GM12878 (cell line): ENCODE data around the gene RAB34. TPM values are rescaled to one million over a fixed set of nuclear protein-coding genes. Genes with fewer than 3 reads are reported as not detected.
A peak's percentile ranks its signal among the peaks of the same experiment; 100 is the strongest.

Experiments used
- ASH2L ChIP-seq: fragments of 300-600, 200-600 bp; sonication (generic); IDR thresholded peaks from 2 replicates; pipeline ENCODE4 v1.6.1; 2017; ENCODE audit warnings: low read depth, mild to moderate bottlenecking, borderline replicate concordance
- CTCF ChIP-seq, 3 experiments: IDR thresholded peaks in 2 of 3; conservative IDR thresholded peaks in 1 of 3; 2 replicates each; pipeline ENCODE4 v1.5.1; 2011; ENCODE audit warnings: low read depth in 3 of 3, low read length in 3 of 3, mild to moderate bottlenecking in 3 of 3, control low read depth in 2 of 3, moderate library complexity in 2 of 3, inconsistent platforms in 1 of 3, mixed read lengths in 1 of 3; ENCODE audit not compliant: control insufficient read depth in 2 of 3, insufficient read depth in 1 of 3; ENCODE audit errors: extremely low read depth in 1 of 3
- JUNB ChIP-seq: IDR thresholded peaks from 2 replicates; pipeline ENCODE4 v1.6.1; 2016; ENCODE audit warnings: antibody characterized with exemption, mild to moderate bottlenecking
- MYB ChIP-seq: fragments of 150-350 bp; IDR thresholded peaks from 2 replicates; pipeline ENCODE4 v1.6.1; 2014; ENCODE audit warnings: mild to moderate bottlenecking, low read depth, low read length, borderline replicate concordance
- NFXL1 ChIP-seq: fragments of 450-650 bp; IDR thresholded peaks from 2 replicates; pipeline ENCODE4 v1.6.1; 2017; ENCODE audit warnings: antibody characterized with exemption, mild to moderate bottlenecking, borderline replicate concordance
- NR2C1 ChIP-seq: fragments of 450-650 bp; IDR thresholded peaks from 2 replicates; pipeline ENCODE4 v1.6.1; 2017; ENCODE audit warnings: antibody characterized with exemption, mild to moderate bottlenecking, moderate library complexity
- PKNOX1 ChIP-seq: fragments of 450-650 bp; IDR thresholded peaks from 2 replicates; pipeline ENCODE4 v1.6.1; 2016; ENCODE audit warnings: mild to moderate bottlenecking
- RUNX3 ChIP-seq: IDR thresholded peaks from 2 replicates; pipeline ENCODE4 v1.6.1; 2012; ENCODE audit warnings: low read length, inconsistent platforms
- SKIL ChIP-seq: fragments of 450-650 bp; IDR thresholded peaks from 2 replicates; pipeline ENCODE4 v1.6.1; 2017; ENCODE audit warnings: mild to moderate bottlenecking, low read depth, inconsistent platforms; ENCODE audit not compliant: poor library complexity, severe bottlenecking
- SMC3 ChIP-seq: IDR thresholded peaks from 2 replicates; pipeline ENCODE4 v1.6.1; 2011; ENCODE audit warnings: low read length, improper control_type of control experiment, borderline replicate concordance
- STAT3 ChIP-seq: IDR thresholded peaks from 2 replicates; pipeline ENCODE4 v1.6.1; 2011; ENCODE audit warnings: low read depth, low read length, improper control_type of control experiment
- SUZ12 ChIP-seq: fragments of 200-600 bp; sonication (generic); IDR thresholded peaks from one replicate; pipeline ENCODE4 v1.6.1; 2018; ENCODE audit warnings: antibody characterized with exemption, mild to moderate bottlenecking; ENCODE audit not compliant: unreplicated experiment
- polyA plus RNA-seq, 11 experiments: library from polyadenylated mRNA; depleted of rRNA in 4 of 11; unstranded in 6 of 11; stranded (reverse) in 5 of 11; fragments of >200 nt; fragmentation: Nextera tagmentation in 4 of 11; fragmentation: Illumina TruSeq in 1 of 11; extraction: Ambion mirVana in 4 of 11; extraction: Trizol in 1 of 11; gene quantifications; 1 replicate in 1 of 11; 2 replicates in 10 of 11; pipeline versions ENCODE4 v1.2.1 to v1.2.3, GENCODE V29; 2011 to 2016; ENCODE audit warnings: inconsistent platforms in 2 of 11, missing spikeins in 2 of 11, low read depth in 1 of 11
- total RNA-seq, 4 experiments: library from RNA; depleted of rRNA in 3 of 4; stranded (reverse); fragments of >200 nt in 3 of 4; fragmentation: Illumina TruSeq in 1 of 4; extraction: Trizol in 1 of 4; gene quantifications; 2 replicates each; pipeline versions ENCODE4 v1.2.1 to v1.2.3, GENCODE V29; 2013 to 2021
- TF ChIP-seq, protein P1 (sequence below): fragments of 450-650 bp; IDR thresholded peaks from 2 replicates; pipeline ENCODE4 v1.6.1; 2017; ENCODE audit warnings: antibody characterized with exemption, mild to moderate bottlenecking, moderate library complexity
- TF ChIP-seq, protein P2 (sequence below): fragments of 450-650 bp; IDR thresholded peaks from 2 replicates; pipeline ENCODE4 v1.6.1; 2017; ENCODE audit warnings: mild to moderate bottlenecking

The RAB34 gene
- total and polyA plus RNA-seq, 10 of the 15 experiments (the other 5 are each of a cell fraction or from before 2014, with no cell fraction given), result 0.37 to 46.4 (median 32.8) TPM

GRCh38 chr17:28720247-28720996 lies 2.8 kb upstream of the RAB34 start (continued):
- TF ChIP-seq CTCF (IDR thresholded peaks at IDR 0.05 in 2 of 3, conservative IDR thresholded peaks at IDR 0.05 in 1 of 3; ENCODE audit: control insufficient read depth in 2 of 3, extremely low read depth in 1 of 3, insufficient read depth in 1 of 3, low read depth in 3 of 3, low read length in 3 of 3) (0 out of 6 replicates have a peak, but pooled peaks of 2 of the 3 experiments have one; percentile 0 to 16), NR2C1 (no peak), MYB (no peak), SUZ12 (no peak), PKNOX1 (no peak), STAT3 (no peak), ASH2L (no peak), RUNX3 (no peak), SMC3 (no peak), SKIL (no peak), JUNB (no peak), NFXL1 (no peak)
- TF ChIP-seq, protein P1, sequence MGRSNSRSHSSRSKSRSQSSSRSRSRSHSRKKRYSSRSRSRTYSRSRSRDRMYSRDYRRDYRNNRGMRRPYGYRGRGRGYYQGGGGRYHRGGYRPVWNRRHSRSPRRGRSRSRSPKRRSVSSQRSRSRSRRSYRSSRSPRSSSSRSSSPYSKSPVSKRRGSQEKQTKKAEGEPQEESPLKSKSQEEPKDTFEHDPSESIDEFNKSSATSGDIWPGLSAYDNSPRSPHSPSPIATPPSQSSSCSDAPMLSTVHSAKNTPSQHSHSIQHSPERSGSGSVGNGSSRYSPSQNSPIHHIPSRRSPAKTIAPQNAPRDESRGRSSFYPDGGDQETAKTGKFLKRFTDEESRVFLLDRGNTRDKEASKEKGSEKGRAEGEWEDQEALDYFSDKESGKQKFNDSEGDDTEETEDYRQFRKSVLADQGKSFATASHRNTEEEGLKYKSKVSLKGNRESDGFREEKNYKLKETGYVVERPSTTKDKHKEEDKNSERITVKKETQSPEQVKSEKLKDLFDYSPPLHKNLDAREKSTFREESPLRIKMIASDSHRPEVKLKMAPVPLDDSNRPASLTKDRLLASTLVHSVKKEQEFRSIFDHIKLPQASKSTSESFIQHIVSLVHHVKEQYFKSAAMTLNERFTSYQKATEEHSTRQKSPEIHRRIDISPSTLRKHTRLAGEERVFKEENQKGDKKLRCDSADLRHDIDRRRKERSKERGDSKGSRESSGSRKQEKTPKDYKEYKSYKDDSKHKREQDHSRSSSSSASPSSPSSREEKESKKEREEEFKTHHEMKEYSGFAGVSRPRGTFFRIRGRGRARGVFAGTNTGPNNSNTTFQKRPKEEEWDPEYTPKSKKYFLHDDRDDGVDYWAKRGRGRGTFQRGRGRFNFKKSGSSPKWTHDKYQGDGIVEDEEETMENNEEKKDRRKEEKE, result no peak
- TF ChIP-seq, protein P2, sequence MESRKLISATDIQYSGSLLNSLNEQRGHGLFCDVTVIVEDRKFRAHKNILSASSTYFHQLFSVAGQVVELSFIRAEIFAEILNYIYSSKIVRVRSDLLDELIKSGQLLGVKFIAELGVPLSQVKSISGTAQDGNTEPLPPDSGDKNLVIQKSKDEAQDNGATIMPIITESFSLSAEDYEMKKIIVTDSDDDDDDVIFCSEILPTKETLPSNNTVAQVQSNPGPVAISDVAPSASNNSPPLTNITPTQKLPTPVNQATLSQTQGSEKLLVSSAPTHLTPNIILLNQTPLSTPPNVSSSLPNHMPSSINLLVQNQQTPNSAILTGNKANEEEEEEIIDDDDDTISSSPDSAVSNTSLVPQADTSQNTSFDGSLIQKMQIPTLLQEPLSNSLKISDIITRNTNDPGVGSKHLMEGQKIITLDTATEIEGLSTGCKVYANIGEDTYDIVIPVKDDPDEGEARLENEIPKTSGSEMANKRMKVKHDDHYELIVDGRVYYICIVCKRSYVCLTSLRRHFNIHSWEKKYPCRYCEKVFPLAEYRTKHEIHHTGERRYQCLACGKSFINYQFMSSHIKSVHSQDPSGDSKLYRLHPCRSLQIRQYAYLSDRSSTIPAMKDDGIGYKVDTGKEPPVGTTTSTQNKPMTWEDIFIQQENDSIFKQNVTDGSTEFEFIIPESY, result no peak
